Measurements from ENCODE around the gene NAIF1. TPM values are rescaled to one million over a fixed set of nuclear protein-coding genes. Genes with fewer than 3 reads are reported as not detected.
A peak's percentile ranks its signal among the peaks of the same experiment; 100 is the strongest.

Gene NAIF1
- total and polyA plus RNA-seq, 10 of the 15 experiments (the other 5 are each of a cell fraction or from before 2014, with no cell fraction given), result 2.4 to 14.2 (median 7.1) TPM

DNA sequence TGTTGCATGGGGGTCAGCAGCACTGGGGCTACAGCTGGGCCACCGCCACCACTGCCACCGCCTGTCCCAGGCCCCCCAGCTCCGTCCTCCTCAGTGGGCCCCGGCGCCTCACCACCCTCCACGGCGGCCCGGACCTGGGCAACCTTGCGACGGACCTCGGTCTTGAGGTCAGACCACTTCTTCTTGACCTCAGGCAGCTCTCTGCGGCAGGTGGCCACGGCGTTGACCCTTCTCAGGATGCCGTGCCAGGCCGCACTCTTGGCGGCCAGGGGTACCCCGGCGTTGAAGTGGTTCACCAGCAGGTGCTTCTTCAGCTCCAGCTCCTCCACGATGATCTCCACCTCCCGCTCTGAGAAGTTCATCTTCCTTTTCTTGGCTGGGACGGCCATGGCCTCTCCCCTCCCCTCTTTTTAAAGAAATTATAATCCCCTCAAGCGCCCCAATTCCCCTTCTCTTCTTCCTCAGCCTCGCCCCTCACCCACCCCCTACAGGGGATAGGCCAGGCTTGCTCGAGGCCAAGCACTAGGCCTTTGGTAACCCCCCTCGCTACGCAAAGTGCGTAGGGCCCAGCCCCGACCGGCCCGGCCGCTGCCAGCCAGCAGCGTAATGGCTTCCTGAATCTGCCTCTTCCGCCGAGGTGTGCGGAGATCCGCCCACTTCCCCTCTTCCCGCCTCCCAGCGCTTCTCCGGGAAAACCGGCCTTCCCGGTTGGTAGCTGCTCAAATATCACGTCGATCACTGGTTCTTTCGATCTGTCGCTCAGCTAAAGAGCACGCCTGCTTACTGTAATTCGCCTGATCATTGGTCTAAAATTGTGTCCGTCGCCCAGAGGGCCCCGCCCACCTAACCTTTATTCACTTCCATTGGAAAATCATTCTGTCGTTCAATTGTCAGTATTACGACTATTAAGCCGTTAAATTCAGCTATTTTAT is at the start of gene NAIF1 (continued):
- TF ChIP-seq, protein P1, sequence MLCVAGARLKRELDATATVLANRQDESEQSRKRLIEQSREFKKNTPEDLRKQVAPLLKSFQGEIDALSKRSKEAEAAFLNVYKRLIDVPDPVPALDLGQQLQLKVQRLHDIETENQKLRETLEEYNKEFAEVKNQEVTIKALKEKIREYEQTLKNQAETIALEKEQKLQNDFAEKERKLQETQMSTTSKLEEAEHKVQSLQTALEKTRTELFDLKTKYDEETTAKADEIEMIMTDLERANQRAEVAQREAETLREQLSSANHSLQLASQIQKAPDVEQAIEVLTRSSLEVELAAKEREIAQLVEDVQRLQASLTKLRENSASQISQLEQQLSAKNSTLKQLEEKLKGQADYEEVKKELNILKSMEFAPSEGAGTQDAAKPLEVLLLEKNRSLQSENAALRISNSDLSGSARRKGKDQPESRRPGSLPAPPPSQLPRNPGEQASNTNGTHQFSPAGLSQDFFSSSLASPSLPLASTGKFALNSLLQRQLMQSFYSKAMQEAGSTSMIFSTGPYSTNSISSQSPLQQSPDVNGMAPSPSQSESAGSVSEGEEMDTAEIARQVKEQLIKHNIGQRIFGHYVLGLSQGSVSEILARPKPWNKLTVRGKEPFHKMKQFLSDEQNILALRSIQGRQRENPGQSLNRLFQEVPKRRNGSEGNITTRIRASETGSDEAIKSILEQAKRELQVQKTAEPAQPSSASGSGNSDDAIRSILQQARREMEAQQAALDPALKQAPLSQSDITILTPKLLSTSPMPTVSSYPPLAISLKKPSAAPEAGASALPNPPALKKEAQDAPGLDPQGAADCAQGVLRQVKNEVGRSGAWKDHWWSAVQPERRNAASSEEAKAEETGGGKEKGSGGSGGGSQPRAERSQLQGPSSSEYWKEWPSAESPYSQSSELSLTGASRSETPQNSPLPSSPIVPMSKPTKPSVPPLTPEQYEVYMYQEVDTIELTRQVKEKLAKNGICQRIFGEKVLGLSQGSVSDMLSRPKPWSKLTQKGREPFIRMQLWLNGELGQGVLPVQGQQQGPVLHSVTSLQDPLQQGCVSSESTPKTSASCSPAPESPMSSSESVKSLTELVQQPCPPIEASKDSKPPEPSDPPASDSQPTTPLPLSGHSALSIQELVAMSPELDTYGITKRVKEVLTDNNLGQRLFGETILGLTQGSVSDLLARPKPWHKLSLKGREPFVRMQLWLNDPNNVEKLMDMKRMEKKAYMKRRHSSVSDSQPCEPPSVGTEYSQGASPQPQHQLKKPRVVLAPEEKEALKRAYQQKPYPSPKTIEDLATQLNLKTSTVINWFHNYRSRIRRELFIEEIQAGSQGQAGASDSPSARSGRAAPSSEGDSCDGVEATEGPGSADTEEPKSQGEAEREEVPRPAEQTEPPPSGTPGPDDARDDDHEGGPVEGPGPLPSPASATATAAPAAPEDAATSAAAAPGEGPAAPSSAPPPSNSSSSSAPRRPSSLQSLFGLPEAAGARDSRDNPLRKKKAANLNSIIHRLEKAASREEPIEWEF (IDR thresholded peaks at IDR 0.05; ENCODE audit: insufficient replicate concordance, low read depth, low read length), result peak; percentile 0
- TF ChIP-seq KDM1A (IDR thresholded peaks at IDR 0.05; ENCODE audit: borderline replicate concordance), result no peak
- peak; percentile 83; the same call in 1 of the 2 replicates for TF ChIP-seq NFYB (IDR thresholded peaks at IDR 0.05; ENCODE audit: insufficient read depth, low read depth, low read length)
- TF ChIP-seq, protein P2, sequence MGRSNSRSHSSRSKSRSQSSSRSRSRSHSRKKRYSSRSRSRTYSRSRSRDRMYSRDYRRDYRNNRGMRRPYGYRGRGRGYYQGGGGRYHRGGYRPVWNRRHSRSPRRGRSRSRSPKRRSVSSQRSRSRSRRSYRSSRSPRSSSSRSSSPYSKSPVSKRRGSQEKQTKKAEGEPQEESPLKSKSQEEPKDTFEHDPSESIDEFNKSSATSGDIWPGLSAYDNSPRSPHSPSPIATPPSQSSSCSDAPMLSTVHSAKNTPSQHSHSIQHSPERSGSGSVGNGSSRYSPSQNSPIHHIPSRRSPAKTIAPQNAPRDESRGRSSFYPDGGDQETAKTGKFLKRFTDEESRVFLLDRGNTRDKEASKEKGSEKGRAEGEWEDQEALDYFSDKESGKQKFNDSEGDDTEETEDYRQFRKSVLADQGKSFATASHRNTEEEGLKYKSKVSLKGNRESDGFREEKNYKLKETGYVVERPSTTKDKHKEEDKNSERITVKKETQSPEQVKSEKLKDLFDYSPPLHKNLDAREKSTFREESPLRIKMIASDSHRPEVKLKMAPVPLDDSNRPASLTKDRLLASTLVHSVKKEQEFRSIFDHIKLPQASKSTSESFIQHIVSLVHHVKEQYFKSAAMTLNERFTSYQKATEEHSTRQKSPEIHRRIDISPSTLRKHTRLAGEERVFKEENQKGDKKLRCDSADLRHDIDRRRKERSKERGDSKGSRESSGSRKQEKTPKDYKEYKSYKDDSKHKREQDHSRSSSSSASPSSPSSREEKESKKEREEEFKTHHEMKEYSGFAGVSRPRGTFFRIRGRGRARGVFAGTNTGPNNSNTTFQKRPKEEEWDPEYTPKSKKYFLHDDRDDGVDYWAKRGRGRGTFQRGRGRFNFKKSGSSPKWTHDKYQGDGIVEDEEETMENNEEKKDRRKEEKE (IDR thresholded peaks at IDR 0.05), result no peak
- peak; percentile 71; the same call in 1 of the 2 replicates for TF ChIP-seq LARP7 (IDR thresholded peaks at IDR 0.05)
- peak; percentile 82; the same call in 1 of the 2 replicates for TF ChIP-seq NFYA (IDR thresholded peaks at IDR 0.05; ENCODE audit: borderline replicate concordance, low read depth, low read length)
- peak; percentile 48; the same call in 1 of the 2 replicates for TF ChIP-seq FOXK2 (IDR thresholded peaks at IDR 0.05)
- TF ChIP-seq RAD51 (IDR thresholded peaks at IDR 0.05), result no peak
- peak; percentile 58; the same call in 1 of the 2 replicates for TF ChIP-seq MXI1 (IDR thresholded peaks at IDR 0.05; ENCODE audit: low read depth, low read length)
- TF ChIP-seq, protein P3, sequence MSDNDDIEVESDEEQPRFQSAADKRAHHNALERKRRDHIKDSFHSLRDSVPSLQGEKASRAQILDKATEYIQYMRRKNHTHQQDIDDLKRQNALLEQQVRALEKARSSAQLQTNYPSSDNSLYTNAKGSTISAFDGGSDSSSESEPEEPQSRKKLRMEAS (IDR thresholded peaks at IDR 0.05; ENCODE audit: low read depth, low read length), result peak; percentile 75
- TF ChIP-seq, protein P4, sequence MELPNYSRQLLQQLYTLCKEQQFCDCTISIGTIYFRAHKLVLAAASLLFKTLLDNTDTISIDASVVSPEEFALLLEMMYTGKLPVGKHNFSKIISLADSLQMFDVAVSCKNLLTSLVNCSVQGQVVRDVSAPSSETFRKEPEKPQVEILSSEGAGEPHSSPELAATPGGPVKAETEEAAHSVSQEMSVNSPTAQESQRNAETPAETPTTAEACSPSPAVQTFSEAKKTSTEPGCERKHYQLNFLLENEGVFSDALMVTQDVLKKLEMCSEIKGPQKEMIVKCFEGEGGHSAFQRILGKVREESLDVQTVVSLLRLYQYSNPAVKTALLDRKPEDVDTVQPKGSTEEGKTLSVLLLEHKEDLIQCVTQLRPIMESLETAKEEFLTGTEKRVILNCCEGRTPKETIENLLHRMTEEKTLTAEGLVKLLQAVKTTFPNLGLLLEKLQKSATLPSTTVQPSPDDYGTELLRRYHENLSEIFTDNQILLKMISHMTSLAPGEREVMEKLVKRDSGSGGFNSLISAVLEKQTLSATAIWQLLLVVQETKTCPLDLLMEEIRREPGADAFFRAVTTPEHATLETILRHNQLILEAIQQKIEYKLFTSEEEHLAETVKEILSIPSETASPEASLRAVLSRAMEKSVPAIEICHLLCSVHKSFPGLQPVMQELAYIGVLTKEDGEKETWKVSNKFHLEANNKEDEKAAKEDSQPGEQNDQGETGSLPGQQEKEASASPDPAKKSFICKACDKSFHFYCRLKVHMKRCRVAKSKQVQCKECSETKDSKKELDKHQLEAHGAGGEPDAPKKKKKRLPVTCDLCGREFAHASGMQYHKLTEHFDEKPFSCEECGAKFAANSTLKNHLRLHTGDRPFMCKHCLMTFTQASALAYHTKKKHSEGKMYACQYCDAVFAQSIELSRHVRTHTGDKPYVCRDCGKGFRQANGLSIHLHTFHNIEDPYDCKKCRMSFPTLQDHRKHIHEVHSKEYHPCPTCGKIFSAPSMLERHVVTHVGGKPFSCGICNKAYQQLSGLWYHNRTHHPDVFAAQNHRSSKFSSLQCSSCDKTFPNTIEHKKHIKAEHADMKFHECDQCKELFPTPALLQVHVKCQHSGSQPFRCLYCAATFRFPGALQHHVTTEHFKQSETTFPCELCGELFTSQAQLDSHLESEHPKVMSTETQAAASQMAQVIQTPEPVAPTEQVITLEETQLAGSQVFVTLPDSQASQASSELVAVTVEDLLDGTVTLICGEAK (IDR thresholded peaks at IDR 0.05; ENCODE audit: borderline replicate concordance), result peak; percentile 89
- TF ChIP-seq, protein P5, sequence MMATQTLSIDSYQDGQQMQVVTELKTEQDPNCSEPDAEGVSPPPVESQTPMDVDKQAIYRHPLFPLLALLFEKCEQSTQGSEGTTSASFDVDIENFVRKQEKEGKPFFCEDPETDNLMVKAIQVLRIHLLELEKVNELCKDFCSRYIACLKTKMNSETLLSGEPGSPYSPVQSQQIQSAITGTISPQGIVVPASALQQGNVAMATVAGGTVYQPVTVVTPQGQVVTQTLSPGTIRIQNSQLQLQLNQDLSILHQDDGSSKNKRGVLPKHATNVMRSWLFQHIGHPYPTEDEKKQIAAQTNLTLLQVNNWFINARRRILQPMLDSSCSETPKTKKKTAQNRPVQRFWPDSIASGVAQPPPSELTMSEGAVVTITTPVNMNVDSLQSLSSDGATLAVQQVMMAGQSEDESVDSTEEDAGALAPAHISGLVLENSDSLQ (IDR thresholded peaks at IDR 0.05), result peak; percentile 100
- peak; percentile 57 for TF ChIP-seq CREM (IDR thresholded peaks at IDR 0.05; ENCODE audit: low read depth)
- TF ChIP-seq POU2F2 (IDR thresholded peaks at IDR 0.05; ENCODE audit: borderline replicate concordance, low read depth, low read length), result peak; percentile 63; the same call in 1 of the 3 replicates
